ENCODE results near the gene NOS3. TPM values are rescaled to one million over a fixed set of nuclear protein-coding genes. Genes with fewer than 3 reads are reported as not detected.

NOS3 gene
- total and polyA plus RNA-seq, 9 of the 15 experiments (the other 6 are each of a cell fraction or from before 2014, with no cell fraction given), result 1.1 to 121 (median 23.6) TPM

GRCh38 chr7:150968056-150968733 lies 22.6 kb upstream of the NOS3 start (continued):
- TF ChIP-seq E2F4 (CRISPR knock-in tag; IDR thresholded peaks at IDR 0.05; ENCODE audit: low read depth) (no peak), EP300 (IDR thresholded peaks at IDR 0.05; ENCODE audit: low read length) (no peak), POU5F1 (IDR thresholded peaks at IDR 0.05; ENCODE audit: borderline replicate concordance, low read depth, low read length, partially characterized antibody) (no peak), PRDM10 (IDR thresholded peaks at IDR 0.05; ENCODE audit: partially characterized antibody) (no peak)

All from K562 (cell line).